A549 (cell line): ENCODE data around the gene OSER1.

ENCODE experiments used
- POLR2A ChIP-seq: IDR thresholded peaks from 2 replicates; pipeline ENCODE4 v1.6.1; 2012; ENCODE audit warnings: mild to moderate bottlenecking, low read length
- ZFP36 ChIP-seq: fragments of 450-650 bp; IDR thresholded peaks from 2 replicates; pipeline ENCODE4 v1.6.1; 2014; ENCODE audit warnings: borderline replicate concordance; ENCODE audit not compliant: partially characterized antibody
- TF ChIP-seq, protein P1 (sequence below): fragments of >200 bp; sonication (Bioruptor Twin); formaldehyde crosslinking; IDR thresholded peaks from 3 replicates; pipeline ENCODE4 v1.5.1; 2016

DNA sequence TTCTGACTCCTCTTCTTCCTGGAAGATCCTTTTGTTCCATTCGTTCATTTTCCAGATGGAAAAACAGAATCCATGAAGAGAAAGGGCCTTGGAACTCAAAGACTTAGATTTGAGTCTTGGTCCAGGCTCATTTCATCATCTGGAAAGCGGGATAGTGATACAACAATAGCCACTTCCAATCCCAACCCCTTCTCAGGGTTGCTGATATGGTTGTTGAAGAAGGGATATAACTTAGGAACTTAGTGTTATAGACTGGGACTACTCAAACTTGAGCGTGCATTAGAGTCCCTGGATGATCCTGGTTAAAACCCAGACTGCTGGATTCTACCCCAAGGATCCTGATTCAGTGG is 37.8 kb upstream of the OSER1 start:
- TF ChIP-seq, protein P1, sequence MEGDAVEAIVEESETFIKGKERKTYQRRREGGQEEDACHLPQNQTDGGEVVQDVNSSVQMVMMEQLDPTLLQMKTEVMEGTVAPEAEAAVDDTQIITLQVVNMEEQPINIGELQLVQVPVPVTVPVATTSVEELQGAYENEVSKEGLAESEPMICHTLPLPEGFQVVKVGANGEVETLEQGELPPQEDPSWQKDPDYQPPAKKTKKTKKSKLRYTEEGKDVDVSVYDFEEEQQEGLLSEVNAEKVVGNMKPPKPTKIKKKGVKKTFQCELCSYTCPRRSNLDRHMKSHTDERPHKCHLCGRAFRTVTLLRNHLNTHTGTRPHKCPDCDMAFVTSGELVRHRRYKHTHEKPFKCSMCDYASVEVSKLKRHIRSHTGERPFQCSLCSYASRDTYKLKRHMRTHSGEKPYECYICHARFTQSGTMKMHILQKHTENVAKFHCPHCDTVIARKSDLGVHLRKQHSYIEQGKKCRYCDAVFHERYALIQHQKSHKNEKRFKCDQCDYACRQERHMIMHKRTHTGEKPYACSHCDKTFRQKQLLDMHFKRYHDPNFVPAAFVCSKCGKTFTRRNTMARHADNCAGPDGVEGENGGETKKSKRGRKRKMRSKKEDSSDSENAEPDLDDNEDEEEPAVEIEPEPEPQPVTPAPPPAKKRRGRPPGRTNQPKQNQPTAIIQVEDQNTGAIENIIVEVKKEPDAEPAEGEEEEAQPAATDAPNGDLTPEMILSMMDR, result no peak
- TF ChIP-seq ZFP36, result no peak
- no peak for TF ChIP-seq POLR2A
